ENCODE data around the gene AP3B2.

DNA sequence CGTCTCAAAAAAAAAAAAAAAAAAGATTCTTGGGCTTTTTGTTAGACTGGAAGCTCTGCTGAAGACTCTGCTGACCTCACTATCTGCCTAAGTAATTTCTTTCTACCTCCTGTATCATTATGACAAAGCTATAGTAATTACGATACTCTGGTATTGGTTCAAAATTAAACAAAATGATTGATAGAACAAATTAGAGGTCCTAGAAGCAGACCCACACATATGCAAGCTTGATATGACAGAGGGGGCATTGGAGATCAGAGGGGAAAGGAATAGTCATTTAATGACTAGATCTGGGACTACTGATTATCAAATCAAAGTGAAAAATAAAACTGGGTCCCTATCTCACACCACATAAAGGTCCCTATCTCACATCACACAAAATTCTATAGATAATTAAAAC is 21.9 kb upstream of the AP3B2 start:
- TF ChIP-seq, protein P1, sequence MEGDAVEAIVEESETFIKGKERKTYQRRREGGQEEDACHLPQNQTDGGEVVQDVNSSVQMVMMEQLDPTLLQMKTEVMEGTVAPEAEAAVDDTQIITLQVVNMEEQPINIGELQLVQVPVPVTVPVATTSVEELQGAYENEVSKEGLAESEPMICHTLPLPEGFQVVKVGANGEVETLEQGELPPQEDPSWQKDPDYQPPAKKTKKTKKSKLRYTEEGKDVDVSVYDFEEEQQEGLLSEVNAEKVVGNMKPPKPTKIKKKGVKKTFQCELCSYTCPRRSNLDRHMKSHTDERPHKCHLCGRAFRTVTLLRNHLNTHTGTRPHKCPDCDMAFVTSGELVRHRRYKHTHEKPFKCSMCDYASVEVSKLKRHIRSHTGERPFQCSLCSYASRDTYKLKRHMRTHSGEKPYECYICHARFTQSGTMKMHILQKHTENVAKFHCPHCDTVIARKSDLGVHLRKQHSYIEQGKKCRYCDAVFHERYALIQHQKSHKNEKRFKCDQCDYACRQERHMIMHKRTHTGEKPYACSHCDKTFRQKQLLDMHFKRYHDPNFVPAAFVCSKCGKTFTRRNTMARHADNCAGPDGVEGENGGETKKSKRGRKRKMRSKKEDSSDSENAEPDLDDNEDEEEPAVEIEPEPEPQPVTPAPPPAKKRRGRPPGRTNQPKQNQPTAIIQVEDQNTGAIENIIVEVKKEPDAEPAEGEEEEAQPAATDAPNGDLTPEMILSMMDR (IDR thresholded peaks at IDR 0.05): no peak
- TF ChIP-seq POLR2AphosphoS5 (IDR thresholded peaks at IDR 0.05): no peak
